Amygdala (tissue), 56 donors: ENCODE measurements around the gene ARRB1.
"Not testable (repeated sequence)": the region's sequence is repeated elsewhere in the genome, so short reads cannot be mapped to it uniquely, and the experiment has no call there.

Experiments used
- DNase-seq, 56 donors: peaks; one replicate each; lab custom pipeline; 2025; lab: John Stamatoyannopoulos, UW

ARRB1 gene

DNA sequence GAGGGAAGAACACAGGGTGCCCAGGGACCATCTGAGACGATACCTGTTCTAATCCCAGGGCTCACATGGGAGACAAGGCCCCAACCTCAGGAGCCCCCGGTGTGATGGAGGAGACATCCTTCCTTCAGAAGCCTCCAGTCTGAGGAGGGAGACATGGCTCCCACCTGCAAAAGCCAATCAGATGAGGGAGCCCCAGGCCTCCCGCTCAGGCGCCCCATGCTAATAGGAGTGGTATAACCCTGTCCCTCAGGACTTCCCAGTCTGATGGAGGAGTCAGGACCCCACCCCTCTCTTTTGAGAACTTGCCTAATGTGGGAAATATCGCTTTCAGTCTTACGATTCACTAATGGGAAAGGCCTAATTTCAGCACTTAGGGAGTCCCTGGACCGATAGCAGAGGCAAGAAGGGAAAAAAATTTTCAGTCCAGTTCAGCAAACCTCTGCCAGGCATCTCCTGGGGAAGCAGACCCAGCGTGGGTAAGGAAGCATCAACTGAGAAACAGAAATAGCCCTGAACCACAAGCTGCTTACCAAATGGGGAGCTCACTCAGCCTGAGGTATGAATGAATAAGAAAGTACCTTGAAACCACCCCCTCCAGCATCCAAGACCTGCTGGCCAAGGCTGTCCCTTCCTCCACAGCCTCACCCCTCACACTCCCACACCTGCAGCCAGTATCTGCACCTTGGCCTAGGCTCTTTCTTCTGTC is 5.9 kb downstream of the ARRB1 start:
- peak in 1 of 56 donors; percentile 22 for DNase-seq

GRCh38 chr11:75344761-75345454 is 6.6 kb downstream of the ARRB1 start:
- peak in 3 of 56 donors; percentile 32 to 43 (median 33) for DNase-seq

GRCh38 chr11:75344186-75344585 is 7.3 kb downstream of the ARRB1 start:
- no peak for DNase-seq

DNA sequence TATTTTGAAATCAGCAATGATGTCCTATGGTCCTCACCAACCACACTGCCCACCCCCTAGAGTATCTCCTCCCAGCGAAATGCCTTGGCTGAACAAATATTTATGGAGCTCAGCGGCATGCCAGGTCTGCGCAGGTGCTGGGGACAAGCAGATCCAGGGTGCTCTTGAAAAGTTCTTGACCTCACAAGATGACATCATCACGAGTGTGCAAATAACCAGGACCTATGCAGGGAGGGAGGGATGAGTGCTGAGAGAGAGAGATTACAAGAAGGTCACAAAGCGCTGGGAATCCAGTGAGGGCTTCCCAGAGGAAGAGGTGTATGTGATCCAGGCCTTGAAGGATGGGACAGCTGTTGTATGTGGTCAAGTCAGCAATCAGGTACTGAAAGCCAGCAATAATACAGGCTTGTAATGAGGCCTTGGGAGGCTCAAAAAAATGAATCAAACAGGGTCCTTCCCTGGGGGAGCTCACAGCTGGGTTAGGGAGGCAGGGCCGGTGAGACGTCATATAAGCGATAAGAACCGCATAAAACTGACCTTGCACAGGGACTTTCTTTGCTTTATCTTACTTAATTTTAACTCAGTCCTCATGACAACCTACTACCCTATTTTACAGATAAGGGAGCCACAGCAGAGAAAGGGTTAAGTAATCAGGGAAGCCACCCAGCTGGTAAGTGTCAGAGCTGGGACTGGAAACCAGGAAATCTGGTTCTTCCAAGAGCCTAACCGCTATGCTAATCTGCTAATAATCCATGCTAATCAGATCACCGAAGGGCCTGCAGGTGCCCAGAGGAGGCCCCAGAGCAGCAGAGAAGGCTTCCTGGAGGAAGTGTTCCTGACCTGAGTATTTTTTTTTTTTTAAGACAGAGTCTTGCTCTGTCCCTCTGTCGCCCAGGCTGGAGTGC is 8.2 kb downstream of the ARRB1 start:
- DNase-seq, result no peak

DNA sequence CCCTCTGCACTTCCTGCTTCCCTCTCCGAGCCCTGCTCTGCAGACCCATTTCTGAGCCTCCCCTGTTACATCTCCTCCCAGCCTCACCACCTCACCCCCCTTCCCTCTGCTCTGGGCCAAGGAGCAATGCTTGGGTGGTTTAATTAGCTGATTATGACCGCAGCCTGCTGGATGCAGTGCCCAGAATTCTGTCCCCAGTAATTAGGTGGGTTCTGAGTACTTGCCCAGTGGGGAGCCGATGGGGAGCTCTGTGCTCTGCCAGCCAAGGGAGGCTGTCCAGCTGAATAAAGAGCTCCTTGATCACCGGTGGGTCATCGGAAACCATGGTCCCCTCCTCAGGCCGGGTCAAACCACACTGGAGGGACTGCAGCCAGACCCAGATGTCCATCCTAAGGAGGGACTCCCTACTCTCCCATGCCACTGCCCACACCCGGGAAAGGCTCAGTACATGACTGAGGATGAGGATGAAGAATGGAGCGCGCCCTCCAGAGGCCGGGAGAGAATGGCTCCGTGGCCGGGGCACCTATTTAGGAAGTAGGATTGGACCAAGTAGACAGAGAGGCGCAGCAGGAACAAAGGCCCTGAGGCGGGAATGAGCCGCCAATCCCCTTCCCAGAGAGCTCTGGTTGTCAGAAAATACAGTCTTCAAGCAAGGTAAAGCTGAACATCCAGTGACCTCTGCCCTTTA is 9.1 kb downstream of the ARRB1 start:
- DNase-seq, result peak in 28 of 56 donors; percentile 19 to 79 (median 52)

DNA sequence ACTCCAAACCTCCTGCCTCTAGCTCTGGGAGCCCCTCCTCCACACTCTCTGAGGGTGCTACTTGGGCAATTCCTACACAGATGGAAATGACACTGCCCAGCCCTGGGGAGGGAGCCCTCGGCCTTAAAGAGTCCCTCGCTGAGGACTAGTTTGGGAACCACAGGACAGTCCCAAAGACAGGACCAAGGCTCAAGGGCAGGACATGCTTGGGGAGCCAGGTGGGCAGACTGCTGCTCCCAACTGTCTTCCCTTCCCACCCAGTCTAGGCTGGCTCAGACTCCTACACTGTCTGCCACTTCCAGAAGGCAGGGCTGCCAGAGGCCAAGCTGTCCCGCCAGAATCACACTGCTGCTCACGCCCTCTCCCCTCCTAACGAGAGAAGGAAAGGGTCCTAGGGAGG is 9.8 kb downstream of the ARRB1 start:
- DNase-seq, result no peak

- no peak for DNase-seq
These were observed 11.6 kb downstream of the ARRB1 start for GRCh38 chr11:75339685-75340409.

GRCh38 chr11:75338516-75339208 is 12.8 kb downstream of the ARRB1 start:
- peak in 5 of 56 donors; percentile 25 to 45 (median 30) for DNase-seq

- no peak for DNase-seq
These were observed 14.2 kb downstream of the ARRB1 start for GRCh38 chr11:75337195-75337654.

GRCh38 chr11:75334976-75335375 is 16.5 kb downstream of the ARRB1 start:
- DNase-seq, result no peak

DNA sequence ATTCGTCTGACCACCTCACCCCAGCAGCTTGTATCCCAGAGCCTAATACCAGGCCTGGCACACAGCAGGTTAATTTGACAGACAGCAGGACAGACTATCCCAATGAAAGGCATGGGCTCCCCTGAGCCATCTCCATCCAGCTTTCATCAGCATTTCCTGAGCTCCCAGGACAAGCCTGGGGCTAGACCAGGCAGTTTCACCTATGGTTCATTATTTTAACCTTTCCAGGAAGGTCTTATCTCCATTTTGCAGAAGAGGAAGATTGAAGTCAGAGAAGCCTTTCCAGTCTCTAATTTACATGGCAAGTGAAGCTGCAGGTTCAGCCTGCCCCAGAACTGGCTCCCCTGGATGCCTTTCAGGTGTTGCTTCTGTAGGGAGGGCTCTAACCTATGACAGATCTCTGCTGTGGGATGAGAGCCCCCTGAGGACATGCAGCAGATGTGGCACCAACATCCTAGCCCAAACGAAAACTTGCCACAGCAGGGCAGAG is 17.0 kb downstream of the ARRB1 start:
- DNase-seq, result no peak

DNA sequence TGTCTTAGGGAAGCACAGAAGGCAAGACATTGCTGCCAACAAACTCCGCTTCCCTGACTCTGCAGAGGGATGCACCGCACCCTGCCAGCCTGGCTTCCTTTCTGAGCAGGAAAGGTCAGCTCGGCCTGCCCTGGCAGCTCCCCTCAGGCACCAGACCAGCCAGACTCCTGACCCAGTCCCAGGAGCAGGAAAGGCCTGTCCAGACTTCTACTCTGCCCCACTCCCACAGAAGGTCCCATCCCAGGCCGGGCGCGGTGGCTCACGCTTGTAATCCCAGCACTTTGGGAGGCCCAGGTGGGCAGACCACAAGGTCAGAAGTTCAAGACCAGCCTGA is 17.7 kb downstream of the ARRB1 start:
- DNase-seq, result no peak

- no peak for DNase-seq
These were observed 18.2 kb downstream of the ARRB1 start for GRCh38 chr11:75333022-75333806.

DNA sequence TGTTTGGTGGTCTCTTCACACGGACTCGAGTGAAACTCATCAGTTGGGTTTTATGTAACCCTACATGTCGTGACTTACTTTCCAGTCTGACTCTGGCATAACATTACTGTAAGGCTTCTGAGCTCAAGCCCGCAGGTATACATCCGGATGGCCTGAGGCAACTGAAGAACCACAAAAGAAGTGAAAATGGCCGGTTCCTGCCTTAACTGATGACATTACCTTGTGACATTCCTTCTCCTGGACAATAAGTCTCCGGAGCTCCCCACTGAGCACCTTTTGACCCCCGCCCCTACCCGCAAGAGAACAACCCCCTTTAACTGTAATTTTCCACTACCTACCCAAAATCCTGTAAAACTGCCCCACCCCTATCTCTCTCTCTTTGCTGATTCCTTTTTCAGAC is 19.7 kb downstream of the ARRB1 start:
- DNase-seq, result not testable (repeated sequence)

DNA sequence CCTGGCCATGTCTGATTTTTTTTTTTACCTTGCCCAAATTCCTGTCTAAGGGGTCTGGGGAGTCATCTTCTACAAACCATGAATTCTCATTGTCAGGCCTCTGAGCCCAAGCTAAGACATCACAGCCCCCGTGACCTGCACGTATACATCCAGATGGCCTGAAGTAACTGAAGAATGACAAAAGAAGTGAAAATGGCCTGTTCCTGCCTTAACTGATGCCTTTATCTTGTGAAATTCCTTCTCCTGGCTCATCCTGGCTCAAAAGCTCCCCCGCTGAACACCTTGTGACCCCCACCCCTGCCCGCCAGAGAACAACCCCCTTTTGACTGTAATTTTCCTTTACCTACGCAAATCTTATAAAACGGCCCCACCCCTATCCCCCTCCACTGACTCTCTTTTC is 20.2 kb downstream of the ARRB1 start:
- not testable (repeated sequence) for DNase-seq

DNA sequence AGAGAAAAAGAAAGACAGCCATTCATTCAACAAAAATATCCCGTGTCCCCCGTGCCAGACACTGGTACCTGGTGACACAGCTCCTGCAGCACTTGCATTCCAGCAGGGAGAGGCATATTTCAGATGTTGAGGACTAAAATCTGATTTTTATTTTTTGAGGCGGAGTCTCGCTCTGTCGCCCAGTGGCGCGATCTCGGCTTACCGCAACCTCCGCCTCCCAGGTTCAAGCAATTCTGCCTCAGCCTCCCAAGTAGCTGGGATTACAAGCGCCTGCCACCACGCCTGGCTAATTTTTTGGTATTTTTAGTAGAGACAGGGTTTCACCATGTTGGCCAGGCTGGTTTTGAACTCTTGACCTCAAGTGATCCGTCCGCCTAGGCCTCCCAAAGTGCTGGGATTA is 20.6 kb downstream of the ARRB1 start:
- not testable (repeated sequence) for DNase-seq

DNA sequence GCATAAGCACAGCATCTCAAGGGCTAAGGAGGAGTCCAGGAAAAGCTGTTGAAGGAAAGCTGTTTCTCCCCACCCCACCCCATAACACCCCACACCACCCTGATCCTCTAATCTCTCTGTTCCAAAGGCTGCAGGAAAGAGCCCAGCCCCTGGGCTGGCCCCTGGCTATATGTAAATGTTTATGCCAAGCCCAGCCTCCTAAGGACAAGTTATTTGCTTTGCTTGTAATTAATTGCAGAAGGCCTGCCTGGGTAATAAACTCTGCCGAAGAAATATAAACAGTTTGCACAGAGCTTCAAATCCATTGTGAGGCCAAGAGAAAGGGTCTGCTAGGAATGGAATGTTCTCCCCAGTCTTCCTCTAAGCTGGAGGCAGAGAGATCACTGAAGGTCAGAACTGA is 21.2 kb downstream of the ARRB1 start:
- no peak for DNase-seq
